SKM-1 treated with dmso at 0.1 percent for 144 hours (cell line): Measurements from ENCODE around the gene SALL4.
"Not testable (repeated sequence)": the region's sequence is repeated elsewhere in the genome, so short reads cannot be mapped to it uniquely, and the experiment has no call there.

ENCODE experiments used
- DNase-seq: peaks from one replicate; lab custom pipeline; 2025; ENCODE audit not compliant: unreplicated experiment; lab: John Stamatoyannopoulos, UW

Gene SALL4

DNA sequence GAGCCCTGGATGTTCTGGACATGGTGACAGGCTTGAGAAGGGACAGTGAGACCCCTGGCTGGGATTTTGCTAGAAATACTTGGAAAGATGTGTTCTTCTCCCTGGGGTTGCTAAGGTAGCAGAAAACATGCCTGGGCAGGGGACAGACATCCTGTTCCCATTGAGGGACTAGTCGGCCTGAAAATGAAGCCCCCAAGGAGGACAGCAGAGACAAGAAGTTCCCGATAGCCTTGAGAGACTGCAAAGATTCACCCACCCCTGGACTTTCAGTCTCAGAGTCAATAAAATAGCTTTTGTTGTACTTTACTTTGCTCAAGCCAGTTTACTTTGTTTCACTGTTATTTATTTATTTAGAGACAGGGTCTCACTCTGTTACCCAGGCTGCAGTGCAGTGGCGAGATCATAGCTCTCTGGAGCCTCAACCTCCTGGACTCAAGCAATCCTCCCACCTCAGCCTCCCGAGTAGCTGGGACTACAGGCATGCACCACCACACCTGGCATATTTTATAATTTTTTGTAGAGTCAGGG is 62.5 kb downstream of the SALL4 start:
- DNase-seq = no peak

DNA sequence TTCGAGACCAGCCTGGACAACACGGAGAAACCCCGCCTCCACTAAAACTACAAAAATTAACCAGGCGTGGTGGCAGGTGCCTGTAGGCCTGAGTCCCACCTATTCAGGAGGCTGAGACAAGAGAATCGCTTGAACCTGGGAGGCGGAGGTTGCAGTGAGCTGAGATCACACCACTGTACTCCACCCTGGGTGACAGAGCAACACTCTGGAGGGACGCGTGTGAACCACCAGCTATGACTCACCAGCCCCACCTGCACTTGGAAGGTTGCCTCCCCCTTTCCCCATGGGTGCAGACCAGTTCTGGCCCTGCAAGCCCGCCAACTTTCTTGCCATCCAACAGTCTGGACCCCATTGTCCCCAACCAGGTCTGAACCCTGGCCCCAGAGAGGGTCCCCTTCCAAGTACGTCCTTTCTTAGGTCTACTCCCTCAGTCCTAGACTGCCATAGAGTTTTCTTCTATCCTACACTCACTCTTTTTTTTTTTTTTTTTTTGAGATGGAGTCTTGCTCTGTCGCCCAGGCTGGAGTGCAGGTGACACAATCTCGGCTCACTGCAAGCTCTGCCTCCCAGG is 63.4 kb downstream of the SALL4 start:
- no peak for DNase-seq

DNA sequence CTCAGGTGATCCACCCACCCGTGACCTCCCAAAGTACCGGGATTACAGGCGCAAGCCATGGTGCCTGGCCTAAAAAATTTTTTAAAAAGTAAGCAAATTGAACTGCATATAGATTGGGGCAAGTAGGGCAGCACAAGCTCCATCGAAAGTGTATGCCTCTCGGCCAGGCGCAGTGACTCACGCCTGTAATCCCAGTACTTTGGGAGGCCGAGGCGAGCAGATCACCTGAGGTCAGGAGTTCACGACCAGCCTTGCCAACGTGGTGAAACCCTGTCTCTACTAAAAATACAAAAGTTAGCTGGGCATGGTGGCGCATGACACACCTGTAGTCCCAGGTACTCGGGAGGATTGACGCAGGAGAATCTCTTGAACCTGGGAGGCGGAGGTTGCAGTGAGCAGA is 64.1 kb downstream of the SALL4 start:
- DNase-seq = not testable (repeated sequence)

DNA sequence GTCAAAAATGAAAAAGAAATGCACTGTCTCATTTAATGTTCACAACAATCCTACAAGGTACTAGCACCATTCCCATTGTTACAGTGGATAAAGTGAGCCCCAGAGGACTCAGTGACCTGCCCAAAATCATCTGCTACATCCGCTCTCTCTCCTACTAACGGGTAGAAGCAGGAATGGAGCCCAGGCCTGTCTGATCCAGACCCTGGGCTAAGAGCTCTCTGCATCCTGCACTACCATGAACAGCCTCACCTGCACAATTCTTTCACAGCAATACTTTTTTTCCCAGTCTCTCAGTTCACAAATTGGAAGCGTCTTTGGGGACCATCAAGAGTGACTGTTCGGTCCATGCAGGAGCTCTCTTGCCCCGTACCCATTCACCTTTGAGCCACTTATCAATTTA is 65.4 kb downstream of the SALL4 start:
- DNase-seq = no peak

DNA sequence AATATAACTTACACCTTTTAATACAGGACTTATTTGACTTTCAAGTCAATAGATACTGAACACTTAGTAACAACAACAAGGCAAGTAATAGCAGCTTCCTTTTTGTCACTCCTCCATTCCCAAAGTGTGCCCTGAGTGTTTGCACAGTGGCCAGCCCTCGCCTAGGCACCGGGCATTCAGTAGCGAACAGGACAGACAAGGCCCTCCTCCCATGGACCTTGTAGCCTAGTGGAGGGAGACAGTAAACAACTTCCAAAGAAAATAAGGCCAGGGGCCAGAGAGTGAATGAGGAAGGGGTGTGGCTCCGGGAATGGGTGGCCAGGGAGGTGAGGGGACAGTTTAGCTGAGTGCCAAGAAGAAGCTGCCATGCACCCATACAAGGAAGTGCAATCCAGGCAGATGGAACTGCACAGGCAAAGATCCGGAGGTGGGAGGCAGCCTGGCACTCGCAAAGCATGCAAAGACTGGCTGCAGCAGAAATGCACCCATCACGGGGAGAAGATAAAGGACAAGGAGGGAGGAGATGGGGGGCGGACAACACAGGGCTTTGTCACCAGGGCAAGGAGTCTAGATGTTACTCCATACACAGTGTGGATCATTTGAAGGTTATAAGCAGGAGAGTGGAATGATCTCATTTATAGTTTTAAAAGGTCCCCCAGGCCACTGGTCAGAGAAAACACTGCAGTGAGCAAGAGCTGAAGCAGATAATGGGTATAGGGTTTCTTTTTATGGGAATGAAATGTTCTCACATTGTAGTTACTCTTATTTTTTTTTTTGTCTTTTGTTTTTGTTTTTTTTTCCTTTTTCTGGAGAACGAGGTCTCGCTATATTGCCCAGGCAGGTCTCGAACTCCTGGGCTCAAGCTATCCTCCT is 66.4 kb downstream of the SALL4 start:
- DNase-seq = no peak

DNA sequence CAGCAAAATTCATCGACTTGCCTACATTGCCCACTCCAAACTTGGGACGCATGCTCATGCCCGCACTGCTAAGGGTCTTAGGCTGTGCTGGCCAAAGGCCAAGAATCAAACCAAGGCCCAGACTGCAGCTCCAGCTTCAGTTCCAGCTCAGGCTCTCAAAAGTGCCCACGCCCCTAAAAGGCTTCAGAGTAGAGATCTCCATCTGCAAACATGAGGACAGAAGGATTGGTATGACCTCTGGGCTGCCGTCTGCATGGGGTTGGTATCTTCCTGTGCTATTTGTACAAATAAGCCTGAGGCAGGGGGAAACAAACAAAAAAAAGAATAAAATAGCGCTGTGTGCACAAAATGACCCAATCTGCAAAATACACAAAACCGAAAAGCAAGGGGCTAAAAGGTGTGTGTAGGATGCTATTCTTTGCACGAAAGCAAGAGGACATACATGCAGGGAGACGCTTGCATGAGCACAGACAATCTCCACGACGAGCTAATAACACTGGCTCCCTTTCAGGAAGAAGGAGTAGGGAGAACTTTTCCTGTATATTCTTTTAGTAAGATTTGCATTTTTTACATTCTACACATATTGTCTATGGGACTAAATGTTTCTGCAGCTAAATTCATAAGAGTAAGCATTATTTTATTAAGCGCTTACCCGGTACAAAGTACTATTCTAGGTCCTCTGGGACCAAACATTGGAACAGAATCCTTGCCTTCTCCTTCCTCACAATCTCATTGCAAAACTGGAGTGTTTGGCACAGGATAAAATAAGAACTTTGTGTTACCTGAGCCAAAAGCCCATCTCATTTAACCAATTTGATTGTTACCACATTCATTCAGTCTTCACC is 67.2 kb downstream of the SALL4 start:
- no peak for DNase-seq

DNA sequence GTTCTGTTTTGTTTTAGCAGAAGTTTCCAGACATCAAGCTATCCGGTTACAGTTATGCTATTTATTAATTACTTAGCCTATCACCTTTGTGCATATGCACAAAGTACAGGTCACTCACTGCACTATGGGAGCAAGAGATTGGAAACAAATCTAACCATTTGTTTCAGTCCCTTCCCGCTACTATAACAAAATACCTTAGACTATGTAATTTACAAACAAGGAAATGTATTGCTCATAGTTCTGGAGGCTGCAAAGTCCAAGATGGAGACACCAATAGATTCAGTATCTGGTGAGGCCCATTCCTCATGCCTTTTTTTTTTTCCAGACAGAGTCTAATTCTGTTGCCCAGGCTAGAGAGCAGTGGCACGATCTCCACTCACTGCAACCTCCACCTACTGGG is 69.3 kb downstream of the SALL4 start:
- DNase-seq = no peak
